HepG2 (cell line): ENCODE results near the gene PNPLA3. TPM values are rescaled to one million over a fixed set of nuclear protein-coding genes. Genes with fewer than 3 reads are reported as not detected.
A peak's percentile ranks its signal among the peaks of the same experiment; 100 is the strongest.

Source experiments
- MAFK ChIP-seq, 2 experiments: IDR thresholded peaks in 1 of 2; conservative IDR thresholded peaks in 1 of 2; 2 replicates each; pipeline ENCODE4 v1.6.1; 2011; ENCODE audit warnings: improper control_type of control experiment in 2 of 2, low read length in 2 of 2
- MIER2 ChIP-seq: IDR thresholded peaks from 2 replicates; pipeline ENCODE4 v1.6.1; 2016; ENCODE audit warnings: missing biosample characterization, missing genetic modification reagents
- POGZ ChIP-seq: sonication (generic); formaldehyde crosslinking; IDR thresholded peaks from 2 replicates; pipeline ENCODE4 v1.4.0; 2020; ENCODE audit warnings: mild to moderate bottlenecking, missing genetic modification reagents
- SOX5 ChIP-seq: IDR thresholded peaks from 2 replicates; pipeline ENCODE4 v1.6.1; 2016; ENCODE audit warnings: borderline replicate concordance
- ZNF225 ChIP-seq: sonication (generic); formaldehyde crosslinking; IDR thresholded peaks from 2 replicates; pipeline ENCODE4 v1.4.0; 2020; ENCODE audit warnings: mild to moderate bottlenecking, missing genetic modification reagents
- ZNF609 ChIP-seq: sonication (generic); formaldehyde crosslinking; IDR thresholded peaks from 2 replicates; pipeline ENCODE4 v1.4.0; 2020; ENCODE audit warnings: mild to moderate bottlenecking, missing genetic modification reagents, borderline replicate concordance
- polyA plus RNA-seq, 8 experiments: library from polyadenylated mRNA; depleted of rRNA in 3 of 8; stranded (reverse) in 7 of 8; unstranded in 1 of 8; fragments of >200 nt; fragmentation: Illumina TruSeq in 4 of 8; extraction: Trizol in 4 of 8; gene quantifications; 2 replicates each; pipeline versions ENCODE4 v1.2.1 to v1.2.3, GENCODE V29; 2011 to 2016; ENCODE audit warnings: low read depth in 4 of 8, missing spikeins in 1 of 8, mixed read lengths in 1 of 8; ENCODE audit not compliant: insufficient read depth in 1 of 8
- total RNA-seq, 5 experiments: library from RNA; depleted of rRNA; stranded (reverse); fragments of >200 nt; fragmentation: Illumina TruSeq; extraction: Trizol; gene quantifications; 2 replicates each; pipeline ENCODE4 v1.2.3, GENCODE V29; 2016; ENCODE audit warnings: low read depth in 1 of 5
- TF ChIP-seq, protein P1 (sequence below): sonication (generic); formaldehyde crosslinking; IDR thresholded peaks from 2 replicates; pipeline ENCODE4 v1.5.0; 2020; ENCODE audit warnings: mild to moderate bottlenecking, missing genetic modification reagents, borderline replicate concordance
- TF ChIP-seq, protein P2 (sequence below): sonication (generic); formaldehyde crosslinking; IDR thresholded peaks from 2 replicates; pipeline ENCODE4 v1.5.1; 2020; ENCODE audit warnings: mild to moderate bottlenecking, missing genetic modification reagents, moderate library complexity

PNPLA3 gene
- total and polyA plus RNA-seq, 2 of the 13 experiments (the other 11 are each of a cell fraction or from before 2014, with no cell fraction given), result 16.9 to 19.8 TPM

DNA sequence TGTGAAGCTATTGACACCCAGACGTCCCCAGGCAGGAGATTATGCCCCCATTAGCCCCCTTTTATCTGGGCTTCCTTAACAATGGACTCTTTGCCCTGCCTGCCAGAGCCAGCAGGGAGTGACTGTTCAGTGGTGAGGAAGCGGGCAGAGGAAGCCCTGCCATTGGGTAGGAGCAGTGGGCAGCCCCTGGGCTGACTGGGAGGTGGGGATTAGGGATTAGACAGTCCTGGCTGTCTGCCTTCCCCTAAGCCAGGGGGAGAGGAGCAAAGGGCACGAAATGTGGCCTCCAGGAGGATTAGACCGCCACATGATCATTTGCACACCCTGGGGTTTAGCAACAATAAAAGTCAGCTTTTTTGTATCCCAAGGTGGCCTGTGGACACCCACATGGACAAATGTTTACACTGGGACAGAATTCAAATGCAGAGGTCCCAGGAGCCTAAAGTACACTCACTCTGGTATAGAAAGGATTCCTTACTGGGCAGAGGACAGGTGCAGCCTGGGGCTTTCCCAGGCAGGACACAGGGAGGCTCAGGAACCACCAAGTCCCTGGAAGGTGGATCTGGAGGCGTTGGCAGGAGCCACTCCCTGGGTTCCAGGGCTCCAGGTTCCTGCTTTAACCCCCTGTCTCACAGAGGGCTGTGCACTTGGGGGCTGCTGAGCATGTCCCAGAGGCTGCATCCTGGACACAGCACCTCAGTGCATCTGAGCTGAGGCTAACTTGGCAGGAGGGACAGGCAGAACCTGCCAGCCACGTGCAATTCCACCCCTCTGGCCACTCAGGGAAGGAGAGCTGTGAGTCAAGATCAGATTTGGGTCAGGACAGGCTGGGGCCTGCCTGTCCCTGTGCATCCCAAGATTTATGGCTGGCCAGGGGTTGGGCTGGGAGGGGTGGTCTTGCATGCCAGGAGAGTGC, 2.1 kb downstream of the PNPLA3 start (continued):
- TF ChIP-seq ZNF225 (CRISPR knock-in tag) (no peak), POGZ (CRISPR knock-in tag) (peak; percentile 44; the same call in 1 of the 2 replicates), MIER2 (no peak), MAFK (conservative IDR thresholded peaks at IDR 0.05 in 1 of 2, IDR thresholded peaks at IDR 0.05 in 1 of 2; ENCODE audit: low read length in 2 of 2) (0 out of 4 replicates have a peak, but pooled peaks have one; percentile 1 to 6), SOX5 (peak; percentile 93), ZNF609 (CRISPR knock-in tag) (peak; percentile 88; the same call in 1 of the 2 replicates)
- TF ChIP-seq, protein P1, sequence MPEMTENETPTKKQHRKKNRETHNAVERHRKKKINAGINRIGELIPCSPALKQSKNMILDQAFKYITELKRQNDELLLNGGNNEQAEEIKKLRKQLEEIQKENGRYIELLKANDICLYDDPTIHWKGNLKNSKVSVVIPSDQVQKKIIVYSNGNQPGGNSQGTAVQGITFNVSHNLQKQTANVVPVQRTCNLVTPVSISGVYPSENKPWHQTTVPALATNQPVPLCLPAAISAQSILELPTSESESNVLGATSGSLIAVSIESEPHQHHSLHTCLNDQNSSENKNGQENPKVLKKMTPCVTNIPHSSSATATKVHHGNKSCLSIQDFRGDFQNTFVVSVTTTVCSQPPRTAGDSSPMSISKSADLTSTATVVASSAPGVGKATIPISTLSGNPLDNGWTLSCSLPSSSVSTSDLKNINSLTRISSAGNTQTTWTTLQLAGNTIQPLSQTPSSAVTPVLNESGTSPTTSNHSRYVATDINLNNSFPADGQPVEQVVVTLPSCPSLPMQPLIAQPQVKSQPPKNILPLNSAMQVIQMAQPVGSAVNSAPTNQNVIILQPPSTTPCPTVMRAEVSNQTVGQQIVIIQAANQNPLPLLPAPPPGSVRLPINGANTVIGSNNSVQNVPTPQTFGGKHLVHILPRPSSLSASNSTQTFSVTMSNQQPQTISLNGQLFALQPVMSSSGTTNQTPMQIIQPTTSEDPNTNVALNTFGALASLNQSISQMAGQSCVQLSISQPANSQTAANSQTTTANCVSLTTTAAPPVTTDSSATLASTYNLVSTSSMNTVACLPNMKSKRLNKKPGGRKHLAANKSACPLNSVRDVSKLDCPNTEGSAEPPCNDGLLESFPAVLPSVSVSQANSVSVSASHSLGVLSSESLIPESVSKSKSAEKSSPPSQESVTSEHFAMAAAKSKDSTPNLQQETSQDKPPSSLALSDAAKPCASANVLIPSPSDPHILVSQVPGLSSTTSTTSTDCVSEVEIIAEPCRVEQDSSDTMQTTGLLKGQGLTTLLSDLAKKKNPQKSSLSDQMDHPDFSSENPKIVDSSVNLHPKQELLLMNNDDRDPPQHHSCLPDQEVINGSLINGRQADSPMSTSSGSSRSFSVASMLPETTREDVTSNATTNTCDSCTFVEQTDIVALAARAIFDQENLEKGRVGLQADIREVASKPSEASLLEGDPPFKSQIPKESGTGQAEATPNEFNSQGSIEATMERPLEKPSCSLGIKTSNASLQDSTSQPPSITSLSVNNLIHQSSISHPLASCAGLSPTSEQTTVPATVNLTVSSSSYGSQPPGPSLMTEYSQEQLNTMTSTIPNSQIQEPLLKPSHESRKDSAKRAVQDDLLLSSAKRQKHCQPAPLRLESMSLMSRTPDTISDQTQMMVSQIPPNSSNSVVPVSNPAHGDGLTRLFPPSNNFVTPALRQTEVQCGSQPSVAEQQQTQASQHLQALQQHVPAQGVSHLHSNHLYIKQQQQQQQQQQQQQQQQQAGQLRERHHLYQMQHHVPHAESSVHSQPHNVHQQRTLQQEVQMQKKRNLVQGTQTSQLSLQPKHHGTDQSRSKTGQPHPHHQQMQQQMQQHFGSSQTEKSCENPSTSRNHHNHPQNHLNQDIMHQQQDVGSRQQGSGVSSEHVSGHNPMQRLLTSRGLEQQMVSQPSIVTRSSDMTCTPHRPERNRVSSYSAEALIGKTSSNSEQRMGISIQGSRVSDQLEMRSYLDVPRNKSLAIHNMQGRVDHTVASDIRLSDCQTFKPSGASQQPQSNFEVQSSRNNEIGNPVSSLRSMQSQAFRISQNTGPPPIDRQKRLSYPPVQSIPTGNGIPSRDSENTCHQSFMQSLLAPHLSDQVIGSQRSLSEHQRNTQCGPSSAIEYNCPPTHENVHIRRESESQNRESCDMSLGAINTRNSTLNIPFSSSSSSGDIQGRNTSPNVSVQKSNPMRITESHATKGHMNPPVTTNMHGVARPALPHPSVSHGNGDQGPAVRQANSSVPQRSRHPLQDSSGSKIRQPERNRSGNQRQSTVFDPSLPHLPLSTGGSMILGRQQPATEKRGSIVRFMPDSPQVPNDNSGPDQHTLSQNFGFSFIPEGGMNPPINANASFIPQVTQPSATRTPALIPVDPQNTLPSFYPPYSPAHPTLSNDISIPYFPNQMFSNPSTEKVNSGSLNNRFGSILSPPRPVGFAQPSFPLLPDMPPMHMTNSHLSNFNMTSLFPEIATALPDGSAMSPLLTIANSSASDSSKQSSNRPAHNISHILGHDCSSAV (CRISPR knock-in tag), result no peak
- TF ChIP-seq, protein P2, sequence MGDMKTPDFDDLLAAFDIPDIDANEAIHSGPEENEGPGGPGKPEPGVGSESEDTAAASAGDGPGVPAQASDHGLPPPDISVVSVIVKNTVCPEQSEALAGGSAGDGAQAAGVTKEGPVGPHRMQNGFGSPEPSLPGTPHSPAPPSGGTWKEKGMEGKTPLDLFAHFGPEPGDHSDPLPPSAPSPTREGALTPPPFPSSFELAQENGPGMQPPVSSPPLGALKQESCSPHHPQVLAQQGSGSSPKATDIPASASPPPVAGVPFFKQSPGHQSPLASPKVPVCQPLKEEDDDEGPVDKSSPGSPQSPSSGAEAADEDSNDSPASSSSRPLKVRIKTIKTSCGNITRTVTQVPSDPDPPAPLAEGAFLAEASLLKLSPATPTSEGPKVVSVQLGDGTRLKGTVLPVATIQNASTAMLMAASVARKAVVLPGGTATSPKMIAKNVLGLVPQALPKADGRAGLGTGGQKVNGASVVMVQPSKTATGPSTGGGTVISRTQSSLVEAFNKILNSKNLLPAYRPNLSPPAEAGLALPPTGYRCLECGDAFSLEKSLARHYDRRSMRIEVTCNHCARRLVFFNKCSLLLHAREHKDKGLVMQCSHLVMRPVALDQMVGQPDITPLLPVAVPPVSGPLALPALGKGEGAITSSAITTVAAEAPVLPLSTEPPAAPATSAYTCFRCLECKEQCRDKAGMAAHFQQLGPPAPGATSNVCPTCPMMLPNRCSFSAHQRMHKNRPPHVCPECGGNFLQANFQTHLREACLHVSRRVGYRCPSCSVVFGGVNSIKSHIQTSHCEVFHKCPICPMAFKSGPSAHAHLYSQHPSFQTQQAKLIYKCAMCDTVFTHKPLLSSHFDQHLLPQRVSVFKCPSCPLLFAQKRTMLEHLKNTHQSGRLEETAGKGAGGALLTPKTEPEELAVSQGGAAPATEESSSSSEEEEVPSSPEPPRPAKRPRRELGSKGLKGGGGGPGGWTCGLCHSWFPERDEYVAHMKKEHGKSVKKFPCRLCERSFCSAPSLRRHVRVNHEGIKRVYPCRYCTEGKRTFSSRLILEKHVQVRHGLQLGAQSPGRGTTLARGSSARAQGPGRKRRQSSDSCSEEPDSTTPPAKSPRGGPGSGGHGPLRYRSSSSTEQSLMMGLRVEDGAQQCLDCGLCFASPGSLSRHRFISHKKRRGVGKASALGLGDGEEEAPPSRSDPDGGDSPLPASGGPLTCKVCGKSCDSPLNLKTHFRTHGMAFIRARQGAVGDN (CRISPR knock-in tag), result peak; percentile 76
